ENCODE results near the gene KRT74. TPM values are rescaled to one million over a fixed set of nuclear protein-coding genes. Genes with fewer than 3 reads are reported as not detected.
"Not testable (repeated sequence)": the region's sequence is repeated elsewhere in the genome, so short reads cannot be mapped to it uniquely, and the experiment has no call there.

Gene KRT74
- total RNA-seq, 1 donor from 2014 or later: not detected

DNA sequence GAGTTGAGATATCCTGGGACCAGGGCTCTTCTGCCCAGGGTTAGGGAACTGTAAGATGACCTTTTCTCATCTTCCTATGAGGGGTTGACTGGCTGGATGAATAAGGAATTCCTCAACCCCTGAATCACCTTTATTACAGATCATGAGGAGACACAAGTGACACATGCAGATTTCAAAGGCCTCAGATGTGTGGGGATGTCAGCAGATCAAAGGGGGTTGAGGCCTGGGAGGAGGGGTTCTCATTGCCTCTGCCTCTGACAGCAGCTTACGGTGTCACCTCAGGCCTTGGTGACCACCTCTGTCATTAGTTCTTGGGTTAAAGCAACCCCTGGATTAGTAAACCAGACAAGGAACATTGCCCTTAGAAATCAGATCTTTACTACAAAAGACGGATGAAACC, 29.7 kb upstream of the KRT74 start:
- DNase-seq (ENCODE audit: low read depth in 2 of 2): no peak

DNA sequence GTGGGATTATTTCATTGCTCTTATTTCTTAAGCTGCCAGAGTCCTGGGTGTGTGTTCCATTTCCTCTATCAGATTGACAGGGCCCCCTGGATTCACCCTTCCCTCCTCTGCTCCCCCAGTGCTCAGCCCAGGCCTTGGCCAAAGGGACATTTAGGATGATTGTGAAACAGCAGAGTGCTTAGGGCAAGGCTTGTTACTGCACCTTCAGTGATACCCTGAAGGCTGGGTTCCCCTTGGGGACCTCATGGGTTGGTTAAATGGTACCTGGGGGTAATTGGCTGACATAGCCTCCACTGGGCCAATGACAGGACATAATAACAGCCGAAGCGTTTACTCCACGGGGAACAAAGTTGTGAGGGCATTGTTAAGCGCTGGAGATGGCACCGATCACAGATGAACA, 28.9 kb upstream of the KRT74 start:
- no peak for DNase-seq (ENCODE audit: low read depth in 2 of 2)

DNA sequence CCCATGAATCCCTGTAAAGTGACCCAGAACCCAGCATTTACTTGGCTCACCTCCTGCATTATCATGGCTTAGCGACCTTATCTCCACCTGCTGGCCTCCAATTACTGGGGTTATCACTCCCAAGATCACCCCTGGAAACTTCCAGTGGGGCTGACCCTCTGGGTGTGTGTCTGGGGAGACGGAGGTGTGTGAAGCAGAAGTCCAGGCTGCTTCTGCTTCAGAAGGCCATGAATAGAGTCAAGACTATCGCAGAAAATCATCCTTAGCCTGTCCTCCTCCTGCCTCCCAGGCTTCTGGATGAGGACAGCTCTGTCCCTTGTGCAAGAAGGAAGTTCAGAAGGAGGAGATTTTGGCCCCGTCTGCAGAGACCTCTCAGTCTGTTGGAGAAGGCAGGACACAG, 28.0 kb upstream of the KRT74 start:
- DNase-seq (ENCODE audit: low read depth in 2 of 2): no peak

DNA sequence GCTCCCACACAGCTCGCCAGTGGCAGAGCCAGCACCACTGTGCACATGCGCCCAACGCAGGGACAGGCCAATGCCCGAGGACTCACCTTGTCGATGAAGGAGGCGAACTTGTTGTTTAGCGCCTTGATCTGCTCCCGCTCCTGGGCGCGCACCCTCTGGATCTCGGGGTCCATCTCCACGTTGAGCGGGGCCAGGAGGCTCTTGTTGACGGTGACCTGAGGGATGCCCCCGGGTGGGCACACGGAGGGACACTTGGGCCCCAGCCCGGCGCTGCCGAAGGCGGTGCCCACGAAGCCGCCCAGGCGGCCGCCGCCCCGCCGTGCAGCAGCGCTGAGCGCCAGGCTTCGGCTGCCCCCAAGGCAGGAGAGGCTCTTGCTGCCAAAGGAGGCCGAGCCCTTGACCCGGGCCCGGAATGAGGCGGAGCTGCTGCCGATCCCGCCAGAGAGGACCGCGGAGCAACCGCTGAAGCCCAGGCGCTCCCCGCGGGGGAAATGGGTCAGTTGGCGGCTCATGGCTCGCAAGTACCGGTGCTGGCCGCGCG, 27.4 kb upstream of the KRT74 start, which contains the start of gene KRT72:
TSS of gene KRT72 (minus strand) at position 523 of the 541 bp plus-strand sequence. CDS start at position 512, 11 bp downstream.
- no peak for DNase-seq (ENCODE audit: low read depth in 2 of 2)

DNA sequence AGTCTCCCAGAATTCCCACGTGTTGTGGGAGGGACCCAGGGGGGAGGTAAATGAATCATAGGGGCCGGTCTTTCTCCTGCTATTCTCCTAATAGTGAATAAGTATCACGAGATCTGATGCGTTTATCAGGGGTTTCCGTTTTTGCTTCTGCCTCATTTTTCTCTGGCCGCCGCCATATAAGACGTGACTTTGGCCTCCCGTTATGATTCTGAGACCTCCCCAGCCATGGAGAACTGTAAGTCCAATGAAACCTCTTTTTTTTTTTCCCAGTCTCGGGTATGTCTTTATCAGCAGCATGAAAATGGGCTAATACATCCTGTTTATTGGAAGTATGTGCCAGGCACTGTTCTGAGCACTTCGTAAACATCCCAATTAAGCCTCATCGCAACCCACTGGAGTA, 26.8 kb upstream of the KRT74 start:
- DNase-seq (ENCODE audit: low read depth in 2 of 2): no peak

DNA sequence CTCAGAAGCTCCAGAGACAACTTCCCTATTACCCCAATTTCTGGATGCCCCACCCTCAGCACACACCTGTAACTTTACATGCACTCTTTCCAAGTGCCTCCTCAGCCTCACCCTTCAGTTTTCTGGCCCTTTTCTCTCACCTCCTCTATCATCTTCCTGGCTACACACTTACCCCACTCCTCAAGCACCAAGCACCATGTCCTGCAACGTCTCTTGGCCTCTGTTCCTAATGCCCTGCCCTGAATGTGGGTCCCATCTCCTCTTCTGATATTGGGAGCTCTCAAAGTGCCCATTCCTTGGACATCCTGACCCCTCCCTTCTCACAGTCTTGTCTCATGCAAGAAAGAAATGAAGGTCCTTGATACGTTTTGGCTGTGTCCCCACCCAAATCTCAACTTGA, 26.4 kb upstream of the KRT74 start:
- no peak for DNase-seq (ENCODE audit: low read depth in 2 of 2)

DNA sequence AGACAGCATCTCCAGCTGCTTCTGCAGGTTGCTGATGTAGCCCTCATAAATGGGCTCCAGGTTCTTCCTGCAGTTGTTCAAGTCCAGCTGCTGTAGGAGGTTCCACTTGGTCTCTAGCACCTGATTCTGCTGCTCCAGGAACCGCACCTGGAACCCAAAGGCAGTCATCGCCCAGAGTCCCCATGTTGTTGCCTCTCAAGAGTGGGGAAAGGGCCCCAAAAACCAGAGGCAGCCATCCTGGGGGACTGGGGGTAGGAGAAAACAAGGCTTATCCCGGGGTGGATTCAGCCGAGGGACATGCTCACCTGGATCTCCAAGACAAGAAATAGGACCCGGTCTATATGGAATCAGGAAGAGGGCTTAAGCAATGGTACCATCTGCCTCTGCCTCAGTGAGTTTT, 25.3 kb upstream of the KRT74 start:
- DNase-seq (ENCODE audit: low read depth in 2 of 2): no peak

DNA sequence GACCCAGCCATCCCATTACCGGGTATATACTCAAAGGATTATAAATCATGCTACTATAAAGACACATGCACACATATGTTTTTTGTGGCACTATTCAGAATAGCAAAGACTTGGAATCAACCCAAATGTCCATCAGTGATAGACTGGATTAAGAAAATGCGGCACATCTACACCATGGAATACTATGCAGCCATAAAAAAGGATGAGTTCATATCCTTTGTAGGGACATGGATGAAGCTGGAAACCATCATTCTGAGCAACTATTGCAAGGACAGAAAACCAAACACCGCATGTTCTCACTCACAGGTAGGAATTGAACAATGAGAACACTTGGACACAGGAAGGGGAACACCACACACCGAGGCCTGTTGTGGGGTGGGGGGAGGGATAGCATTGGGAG, 20.6 kb upstream of the KRT74 start:
- DNase-seq (ENCODE audit: low read depth in 2 of 2): not testable (repeated sequence)

DNA sequence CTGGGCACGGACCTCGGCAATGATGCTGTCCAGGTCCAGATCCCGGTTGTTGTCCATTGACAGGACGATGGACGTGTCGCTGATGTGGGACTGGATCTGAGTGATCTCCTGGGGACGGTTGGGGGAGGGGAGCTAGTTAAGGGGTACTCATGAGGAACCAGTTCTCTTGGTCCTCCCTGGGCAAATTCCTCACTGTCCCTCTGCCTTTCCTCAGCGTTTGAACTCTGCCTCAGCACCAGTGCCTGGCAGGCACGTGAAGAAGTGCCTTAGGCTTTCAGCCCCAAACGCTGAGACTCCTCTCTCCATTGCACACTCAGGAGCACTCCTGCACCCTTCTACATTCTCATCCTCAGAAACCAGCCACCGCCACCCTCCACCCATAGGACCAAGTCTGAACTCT, 17.9 kb upstream of the KRT74 start:
- no peak for DNase-seq (ENCODE audit: low read depth in 2 of 2)

DNA sequence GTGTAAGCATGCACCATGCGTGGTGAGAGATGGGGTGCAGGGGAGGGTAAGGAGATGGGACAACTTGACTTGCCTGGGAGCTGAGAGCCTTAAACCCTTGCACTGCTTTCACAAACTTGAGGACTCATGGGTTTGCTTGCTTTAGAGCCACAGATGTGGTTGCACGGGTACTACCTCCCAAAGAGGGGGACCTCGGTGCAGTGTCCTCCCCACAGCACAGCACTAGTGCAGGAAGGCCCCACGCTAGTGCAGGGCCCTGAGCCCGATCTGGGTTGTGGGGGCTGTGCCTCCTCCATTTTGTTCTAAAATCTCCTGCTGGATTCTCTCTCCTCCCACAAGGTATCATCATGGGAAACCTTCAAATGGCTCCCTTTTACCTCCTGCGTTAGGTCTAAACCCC, 16.4 kb upstream of the KRT74 start:
- DNase-seq (ENCODE audit: low read depth in 2 of 2): no peak

DNA sequence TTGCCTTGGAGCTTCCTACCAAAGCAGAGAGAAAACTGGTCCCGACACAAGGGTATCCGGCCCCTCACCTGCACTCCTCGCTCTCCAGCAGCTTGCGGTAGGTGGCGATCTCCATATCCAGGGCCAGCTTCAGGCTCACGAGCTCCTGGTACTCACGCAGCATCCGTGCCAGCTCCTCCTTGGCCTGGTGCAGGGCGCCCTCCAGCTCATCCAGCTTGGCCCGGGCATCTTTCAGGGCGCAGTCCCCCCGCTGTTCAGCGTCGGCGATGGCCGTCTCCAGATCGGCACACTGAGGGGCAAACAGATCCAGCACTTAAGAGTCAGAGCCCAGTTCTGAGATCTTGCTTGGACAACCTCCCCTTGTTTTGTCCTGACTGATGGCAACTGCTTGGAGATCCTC, 13.9 kb upstream of the KRT74 start:
- no peak for DNase-seq (ENCODE audit: low read depth in 2 of 2)

DNA sequence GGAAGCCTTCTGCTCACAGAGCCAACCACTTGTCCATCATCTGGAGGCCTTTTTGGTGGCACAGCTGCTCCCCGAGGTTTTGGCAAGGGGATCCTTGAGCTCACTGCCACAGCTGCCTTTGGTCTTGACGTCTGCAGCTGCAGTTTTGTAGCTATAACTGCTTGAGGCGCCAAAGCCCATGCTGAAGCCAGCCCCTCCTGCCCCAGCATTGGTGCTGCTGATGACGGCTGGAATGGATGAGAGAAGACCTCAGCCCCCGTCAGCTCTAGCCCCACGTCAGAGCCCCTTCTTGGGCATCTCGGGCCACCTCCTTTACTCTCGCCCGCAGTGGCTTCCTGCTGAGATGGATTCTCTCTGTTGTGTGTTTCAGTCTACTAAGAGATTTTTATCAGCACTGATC, 12.3 kb upstream of the KRT74 start:
- DNase-seq (ENCODE audit: low read depth in 2 of 2): no peak

DNA sequence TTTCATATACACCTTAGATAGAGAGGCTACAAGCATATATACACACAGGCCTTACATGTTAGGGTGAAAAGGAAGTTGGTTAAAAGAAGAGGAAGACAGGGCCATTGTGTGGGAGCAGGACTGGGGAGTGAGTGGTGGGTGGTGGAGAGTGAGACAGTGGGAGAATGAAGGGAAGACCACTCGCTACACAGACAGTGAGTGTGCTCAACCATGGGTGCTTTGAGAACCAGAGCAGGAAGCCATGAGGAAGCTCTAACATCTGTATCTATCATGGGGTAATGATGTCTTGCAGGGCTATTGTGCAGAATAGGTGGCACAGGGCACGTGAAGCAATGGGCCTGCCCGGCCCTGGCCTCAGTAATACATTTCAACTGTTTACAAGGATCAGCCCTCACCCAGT, 11.4 kb upstream of the KRT74 start:
- DNase-seq (ENCODE audit: low read depth in 2 of 2): no peak

DNA sequence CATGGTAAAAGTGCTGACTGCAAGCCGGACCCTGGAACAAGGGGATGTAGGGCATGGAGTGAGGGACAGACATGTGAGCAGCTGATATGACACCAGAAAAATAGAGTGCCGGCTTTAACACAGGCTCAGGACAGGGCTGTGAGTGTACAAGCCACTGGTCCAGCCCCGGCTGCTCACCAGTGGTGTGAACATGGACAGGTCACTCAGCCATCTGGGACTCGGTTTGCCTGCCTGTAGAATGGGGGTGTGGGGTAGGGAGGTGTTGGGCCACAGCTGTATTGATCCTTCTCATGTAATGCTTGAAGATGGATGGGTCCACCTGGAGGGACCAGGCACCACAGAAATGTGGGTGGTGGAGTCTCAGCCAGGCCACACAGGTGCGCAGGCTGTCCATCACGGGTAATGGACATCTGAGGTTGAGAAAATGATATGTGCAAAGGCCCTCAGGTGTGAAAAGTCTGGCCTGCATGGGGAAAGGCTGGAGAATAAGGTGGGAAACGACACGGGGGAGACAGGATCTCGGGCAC, 10.6 kb upstream of the KRT74 start:
- no peak for DNase-seq (ENCODE audit: low read depth in 2 of 2)

DNA sequence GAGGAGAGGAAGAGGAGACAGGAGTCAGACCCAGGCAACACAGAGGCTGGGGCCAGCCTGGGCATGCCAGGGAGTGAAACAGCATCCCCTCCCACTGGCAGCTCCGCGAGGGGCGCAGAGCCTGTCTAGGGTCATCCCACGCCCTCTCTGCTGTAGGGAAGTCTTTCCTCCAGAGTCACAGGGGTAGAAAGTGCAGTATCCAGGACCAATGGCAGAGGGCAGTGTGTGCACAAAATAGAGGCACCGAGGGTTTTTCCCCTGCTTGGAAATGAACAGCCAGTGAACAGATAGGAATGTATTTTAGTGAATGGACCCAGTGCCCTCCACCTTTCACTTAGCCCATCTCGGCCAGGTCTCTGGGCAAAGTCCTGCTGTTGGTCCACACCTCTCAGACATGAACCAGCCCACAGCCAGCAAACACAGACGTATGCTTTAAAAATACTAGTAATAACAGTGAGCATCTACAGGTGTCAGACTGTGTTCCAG, 9.4 kb upstream of the KRT74 start:
- DNase-seq (ENCODE audit: low read depth in 2 of 2): peak; percentile 25 to 56

DNA sequence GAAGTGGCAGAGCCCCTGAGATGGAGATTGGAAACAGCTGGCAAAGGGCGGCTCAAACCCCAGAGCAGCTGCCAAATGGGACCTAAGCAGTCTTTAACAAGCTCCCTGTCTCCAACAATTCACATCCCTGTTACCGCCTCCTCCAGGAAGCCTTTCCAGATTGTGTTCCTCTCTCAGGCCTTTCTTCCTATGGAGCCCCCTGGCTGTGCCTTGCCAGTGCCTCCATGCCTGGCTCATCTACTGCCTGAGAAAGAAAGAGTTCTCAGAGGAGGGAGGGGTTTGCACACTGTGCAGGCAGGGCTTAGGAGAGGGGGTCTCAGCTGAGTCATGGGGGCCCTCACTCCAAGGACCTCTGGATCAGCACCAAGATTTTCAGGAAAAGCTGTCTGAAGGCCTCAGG, 8.8 kb upstream of the KRT74 start:
- DNase-seq (ENCODE audit: low read depth in 2 of 2): no peak

DNA sequence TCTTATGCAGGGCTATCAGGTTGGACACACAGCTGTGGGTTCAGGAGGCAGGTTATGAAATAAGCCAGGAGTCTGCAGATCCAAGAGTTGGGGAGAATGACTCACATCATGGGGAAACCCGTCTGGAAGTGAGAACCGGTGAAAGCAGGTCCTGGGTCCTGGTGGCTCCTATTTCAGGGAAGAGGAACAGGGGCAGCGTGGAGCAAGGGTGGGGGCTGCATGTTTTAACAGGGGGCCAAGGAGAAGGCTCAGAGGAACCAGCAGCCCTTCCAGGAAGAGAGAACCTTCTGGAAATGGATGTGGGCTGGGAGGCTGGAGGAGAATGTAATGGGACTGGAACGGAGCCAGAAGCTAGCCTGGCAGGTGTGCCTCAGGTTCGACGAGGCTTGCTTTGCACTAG, 7.8 kb upstream of the KRT74 start:
- DNase-seq (ENCODE audit: low read depth in 2 of 2): no peak

DNA sequence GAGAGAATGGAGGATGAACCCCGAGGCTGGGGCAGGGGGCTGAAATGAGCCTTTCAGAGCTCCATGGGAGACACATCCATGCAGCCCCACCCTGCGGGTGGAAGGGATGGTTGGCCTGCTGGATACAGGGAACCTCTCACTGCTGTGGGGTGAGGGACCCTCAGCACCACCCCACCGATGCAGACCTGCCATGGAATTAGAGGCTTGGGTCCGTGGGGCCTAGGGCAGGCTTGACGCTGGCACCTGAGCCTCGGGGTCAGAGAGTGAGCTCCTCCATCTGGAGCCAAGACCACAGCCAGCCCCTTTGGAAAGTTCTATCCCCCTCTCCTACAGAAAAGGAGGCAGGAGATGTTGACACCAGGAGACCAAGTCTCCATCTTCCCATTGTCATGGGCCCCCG, 7.4 kb upstream of the KRT74 start:
- DNase-seq (ENCODE audit: low read depth in 2 of 2): no peak

DNA sequence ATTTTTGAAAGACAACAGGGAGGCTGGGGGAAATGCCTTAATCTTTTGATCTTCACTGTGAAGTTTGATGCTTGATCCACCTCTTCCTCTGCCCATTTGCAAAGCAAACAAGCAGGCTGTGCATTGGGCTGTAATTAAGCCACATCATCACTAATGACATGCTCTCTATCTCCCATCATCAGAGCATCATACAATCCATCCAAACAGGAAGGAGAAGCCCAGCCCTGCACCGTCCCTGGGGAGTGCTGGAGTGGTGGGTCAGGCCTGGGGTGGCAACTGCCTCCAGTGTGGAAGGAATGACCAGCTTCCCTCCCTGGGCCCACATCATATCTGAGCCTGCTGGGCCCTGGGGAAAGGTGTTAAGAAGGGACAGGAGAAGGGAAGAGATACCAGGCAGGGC, 6.9 kb upstream of the KRT74 start:
- DNase-seq (ENCODE audit: low read depth in 2 of 2): no peak

DNA sequence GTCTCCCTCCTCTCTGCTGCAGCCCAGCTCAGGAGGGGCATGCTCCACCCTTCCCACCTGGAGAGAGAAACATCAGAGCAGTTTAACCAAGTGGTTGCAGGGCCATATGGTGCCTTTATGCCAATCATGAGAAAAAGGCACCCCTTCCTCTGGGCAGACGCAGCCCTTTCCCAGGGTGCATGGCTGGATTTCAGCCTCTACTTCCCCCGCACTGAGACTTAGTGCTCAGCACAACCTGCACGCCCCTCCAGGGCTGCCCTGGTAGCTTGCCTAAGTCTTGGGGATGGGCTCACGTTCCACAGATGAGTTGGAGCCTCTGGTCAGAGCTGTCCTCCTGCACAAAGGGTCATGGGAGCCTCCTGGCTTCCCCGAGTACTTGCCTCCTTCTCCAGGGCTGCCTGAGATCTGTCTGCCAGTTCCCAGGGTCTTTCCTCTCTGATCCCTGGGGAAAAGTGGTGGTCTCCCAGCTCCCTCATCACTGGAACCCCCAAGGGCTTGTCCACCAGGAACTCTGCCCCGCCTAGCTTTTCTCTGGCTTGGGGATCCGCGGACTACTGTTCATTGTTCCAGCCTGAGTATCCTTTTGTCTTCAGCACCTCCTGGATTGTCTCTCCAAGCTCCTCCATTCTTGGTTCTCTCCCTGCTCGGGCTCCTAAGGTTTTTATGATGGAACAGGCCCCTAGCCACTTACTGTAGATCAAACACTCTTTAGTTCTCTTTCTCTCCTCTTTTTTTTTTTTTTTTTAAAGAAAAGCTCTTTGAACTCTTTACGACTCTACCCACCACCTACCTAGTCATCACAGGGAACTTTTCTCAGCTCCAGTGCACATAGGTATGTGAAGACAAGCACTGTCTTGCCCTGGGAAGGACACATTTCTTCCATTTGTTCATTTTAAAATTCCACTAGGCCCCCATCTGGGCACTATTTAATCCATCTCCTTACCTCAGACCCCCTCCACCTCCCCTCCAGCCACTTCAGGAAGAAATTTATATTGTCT, 6.1 kb upstream of the KRT74 start:
- no peak for DNase-seq (ENCODE audit: low read depth in 2 of 2)

DNA sequence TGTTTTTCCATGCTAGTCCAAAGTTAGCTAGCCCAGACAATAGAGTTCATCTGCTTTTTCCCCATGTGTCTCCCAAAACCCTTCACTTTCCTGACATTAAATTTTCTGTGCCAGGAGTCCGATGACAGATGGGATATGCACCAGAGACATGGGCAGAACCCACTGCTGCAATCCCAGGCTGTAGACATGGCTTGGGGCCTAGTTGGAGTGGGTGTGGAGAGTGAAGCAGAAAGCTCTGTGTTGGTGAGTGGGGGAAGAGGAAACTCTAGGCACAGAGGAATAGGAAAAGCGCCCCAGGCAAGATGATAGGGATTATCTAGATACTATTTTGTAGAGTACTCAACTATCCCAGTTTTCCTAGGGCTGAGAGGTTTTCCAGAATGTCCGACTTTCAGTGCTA, 4.8 kb upstream of the KRT74 start:
- DNase-seq (ENCODE audit: low read depth in 2 of 2): no peak

DNA sequence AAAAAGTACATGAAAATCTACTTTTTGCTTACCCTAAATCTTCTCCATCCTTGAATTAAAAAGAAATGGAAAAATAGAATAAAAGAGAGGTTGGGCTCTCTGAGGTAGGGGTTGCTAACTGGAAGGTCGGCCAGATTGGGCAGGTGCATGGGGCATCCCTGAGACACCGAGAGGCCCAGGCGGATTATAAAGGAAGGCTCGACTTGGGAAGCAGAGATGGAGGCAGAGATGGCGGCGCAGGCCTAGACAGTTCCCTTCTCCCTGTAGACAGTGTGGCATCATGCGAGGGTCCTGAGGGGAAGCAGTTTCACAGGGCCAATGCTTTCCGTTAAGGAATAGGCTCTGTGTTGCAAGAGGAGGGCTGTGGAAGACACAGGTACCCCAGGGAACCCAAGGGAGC, 3.7 kb upstream of the KRT74 start:
- DNase-seq (ENCODE audit: low read depth in 2 of 2): no peak

DNA sequence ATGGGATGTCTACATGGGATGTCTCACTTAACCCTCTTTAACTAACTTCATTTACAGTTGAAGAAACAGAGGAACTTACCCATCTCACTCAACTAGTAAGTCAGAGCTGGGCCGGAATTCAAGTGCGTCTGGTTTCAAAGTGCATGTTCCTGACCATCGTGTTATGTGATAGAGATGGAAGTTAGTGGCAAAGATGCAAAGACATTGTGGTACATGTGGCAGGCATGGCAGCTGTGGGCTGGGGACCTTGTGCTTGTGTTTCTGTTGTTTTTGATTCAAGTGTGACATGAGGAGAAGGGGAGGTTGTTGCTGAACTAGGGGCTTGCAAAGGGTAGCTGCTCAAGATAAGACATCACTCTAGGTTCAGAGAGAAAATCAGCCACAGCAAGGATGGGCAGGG, 2.3 kb upstream of the KRT74 start:
- DNase-seq (ENCODE audit: low read depth in 2 of 2): no peak

All from dermis microvascular lymphatic vessel endothelial cell (primary cell).